ENCODE results near the gene SPAM1.
A peak's percentile ranks its signal among the peaks of the same experiment; 100 is the strongest.

Gene SPAM1

GRCh38 chr7:123945938-123946337 is 20.9 kb downstream of the SPAM1 start:
- Histone ChIP-seq H3K4me3 (ENCODE audit: low read length in 2 of 2) (no peak overlapping the region), H3K18ac (ENCODE audit: low read length) (no peak overlapping the region), H3K9me3 (replicated peaks in 1 of 2; ENCODE audit: control insufficient read depth in 2 of 2, insufficient read depth in 1 of 2, low read depth in 1 of 2, low read length in 2 of 2) (no peaks in the 10 kb centered on the region), H3K23ac (ENCODE audit: low read depth, low read length, poor library complexity) (no peak overlapping the region), H3K79me1 (ENCODE audit: low read depth, low read length) (no peaks in the 10 kb centered on the region), H2BK120ac (ENCODE audit: low read depth, low read length) (no peak overlapping the region), H2BK12ac (ENCODE audit: low read length) (no peak overlapping the region), H2BK5ac (ENCODE audit: low read length) (no peak overlapping the region), H3K36me3 (replicated peaks in 1 of 2; ENCODE audit: control insufficient read depth in 2 of 2, insufficient read depth in 2 of 2, low read length in 2 of 2) (no peaks in the 10 kb centered on the region), H3K4me2 (ENCODE audit: insufficient read depth, low read length, poor library complexity, severe bottlenecking) (no peak overlapping the region), H2AFZ (ENCODE audit: low read length) (no peak overlapping the region), H2AK5ac (ENCODE audit: low read depth, low read length) (no peak overlapping the region), H2BK15ac (ENCODE audit: low read length) (no peak overlapping the region), H4K91ac (ENCODE audit: low read depth, low read length, poor library complexity) (no peak overlapping the region), H4K8ac (ENCODE audit: low read depth, low read length) (no peak overlapping the region), H3K27ac (replicated peaks; ENCODE audit: low read length) (no peak overlapping the region), H3K9ac (ENCODE audit: low read depth, low read length, poor library complexity) (no peak overlapping the region), H3K14ac (ENCODE audit: low read length) (no peak overlapping the region), H3K27me3 (ENCODE audit: control insufficient read depth in 3 of 3, insufficient read depth in 3 of 3, low read depth in 1 of 3, low read length in 3 of 3) (no peaks in the 10 kb centered on the region), H3K4me1 (ENCODE audit: control insufficient read depth in 2 of 2, insufficient read depth in 1 of 2, low read depth in 1 of 2, low read length in 2 of 2) (peaks cover 0 to 9% of the 10 kb centered on the region in 2 donors), H3K4ac (ENCODE audit: low read length) (no peak overlapping the region)
- WGBS, 2 donors (ENCODE audit: extremely low coverage in 2 of 2, insufficient read length in 2 of 2, insufficient replicate concordance in 1 of 2) = no CpG with 5 or more reads among the region's 1 CpG
- DNase-seq (ENCODE audit: low spot score) = no peak

GRCh38 chr7:123948136-123948535 is 23.1 kb downstream of the SPAM1 start:
- Histone ChIP-seq H3K9ac (ENCODE audit: low read depth, low read length, poor library complexity) (no peak overlapping the region), H4K91ac (ENCODE audit: low read depth, low read length, poor library complexity) (no peak overlapping the region), H3K23ac (ENCODE audit: low read depth, low read length, poor library complexity) (no peak overlapping the region), H2AFZ (ENCODE audit: low read length) (no peak overlapping the region), H3K9me3 (replicated peaks in 1 of 2; ENCODE audit: control insufficient read depth in 2 of 2, insufficient read depth in 1 of 2, low read depth in 1 of 2, low read length in 2 of 2) (no peaks in the 10 kb centered on the region), H2BK5ac (ENCODE audit: low read length) (no peak overlapping the region), H3K4ac (ENCODE audit: low read length) (no peak overlapping the region), H3K36me3 (replicated peaks in 1 of 2; ENCODE audit: control insufficient read depth in 2 of 2, insufficient read depth in 2 of 2, low read length in 2 of 2) (no peaks in the 10 kb centered on the region), H3K27me3 (ENCODE audit: control insufficient read depth in 3 of 3, insufficient read depth in 3 of 3, low read depth in 1 of 3, low read length in 3 of 3) (no peaks in the 10 kb centered on the region), H2BK120ac (ENCODE audit: low read depth, low read length) (no peak overlapping the region), H2BK12ac (ENCODE audit: low read length) (no peak overlapping the region), H2AK5ac (ENCODE audit: low read depth, low read length) (no peak overlapping the region), H3K4me1 (ENCODE audit: control insufficient read depth in 2 of 2, insufficient read depth in 1 of 2, low read depth in 1 of 2, low read length in 2 of 2) (peaks cover 0 to 9% of the 10 kb centered on the region in 2 donors), H3K18ac (ENCODE audit: low read length) (no peak overlapping the region), H3K4me3 (ENCODE audit: low read length in 2 of 2) (no peak overlapping the region), H4K8ac (ENCODE audit: low read depth, low read length) (no peak overlapping the region), H3K27ac (replicated peaks; ENCODE audit: low read length) (no peak overlapping the region), H3K79me1 (ENCODE audit: low read depth, low read length) (no peaks in the 10 kb centered on the region), H3K14ac (ENCODE audit: low read length) (no peak overlapping the region), H2BK15ac (ENCODE audit: low read length) (no peak overlapping the region), H3K4me2 (ENCODE audit: insufficient read depth, low read length, poor library complexity, severe bottlenecking) (no peak overlapping the region)
- WGBS, 2 donors (ENCODE audit: extremely low coverage in 2 of 2, insufficient read length in 2 of 2, insufficient replicate concordance in 1 of 2) = no CpG with 5 or more reads among the region's 4 CpGs
- no peak for DNase-seq (ENCODE audit: low spot score)

DNA sequence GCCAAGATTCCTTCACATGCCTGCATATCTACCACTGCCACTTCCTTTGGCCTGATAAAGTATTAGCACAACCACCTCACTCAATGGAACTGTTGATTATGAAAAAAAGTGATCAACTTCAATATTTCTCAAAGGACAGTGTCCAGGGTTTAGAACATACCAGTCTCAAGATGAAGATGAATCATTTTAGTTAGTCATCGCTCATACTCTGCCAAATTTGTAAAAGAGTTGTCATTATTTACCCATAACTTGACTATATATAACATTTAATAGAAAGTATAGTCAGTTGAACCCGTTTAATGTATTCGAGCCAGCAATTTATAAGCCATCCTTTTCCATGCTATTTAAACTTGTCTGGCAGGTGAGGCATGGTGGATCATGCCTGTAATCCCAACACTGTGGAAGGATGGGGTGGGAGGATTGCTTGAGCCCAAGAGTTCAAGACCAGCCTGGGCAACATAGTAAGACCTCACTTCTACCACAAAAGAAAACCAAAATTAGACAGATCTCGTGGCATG is 33.2 kb downstream of the SPAM1 start:
- no CpG with 5 or more reads among the region's 4 CpGs for WGBS, 2 donors (ENCODE audit: extremely low coverage in 2 of 2, insufficient read length in 2 of 2, insufficient replicate concordance in 1 of 2)
- no peaks in the 10 kb centered on the region for H3K9me3 ChIP-seq (replicated peaks in 1 of 2; ENCODE audit: control insufficient read depth in 2 of 2, insufficient read depth in 1 of 2, low read depth in 1 of 2, low read length in 2 of 2)
- no peak overlapping the region for H3K4me2 ChIP-seq (ENCODE audit: insufficient read depth, low read length, poor library complexity, severe bottlenecking)
- H3K4me3 ChIP-seq (ENCODE audit: low read length in 2 of 2) = no peak overlapping the region
- H2BK15ac ChIP-seq (ENCODE audit: low read length) = no peak overlapping the region
- no peak overlapping the region for H3K14ac ChIP-seq (ENCODE audit: low read length)
- no peaks in the 10 kb centered on the region for H3K27me3 ChIP-seq (ENCODE audit: control insufficient read depth in 3 of 3, insufficient read depth in 3 of 3, low read depth in 1 of 3, low read length in 3 of 3)
- no peak overlapping the region for H4K91ac ChIP-seq (ENCODE audit: low read depth, low read length, poor library complexity)
- no peak overlapping the region for H3K4ac ChIP-seq (ENCODE audit: low read length)
- no peak overlapping the region for H2BK12ac ChIP-seq (ENCODE audit: low read length)
- H3K4me1 ChIP-seq (ENCODE audit: control insufficient read depth in 2 of 2, insufficient read depth in 1 of 2, low read depth in 1 of 2, low read length in 2 of 2) = peaks cover 0 to 3% of the 10 kb centered on the region in 2 donors
- H4K8ac ChIP-seq (ENCODE audit: low read depth, low read length) = no peak overlapping the region
- H3K23ac ChIP-seq (ENCODE audit: low read depth, low read length, poor library complexity) = no peak overlapping the region
- no peaks in the 10 kb centered on the region for H3K79me1 ChIP-seq (ENCODE audit: low read depth, low read length)
- H2BK5ac ChIP-seq (ENCODE audit: low read length) = no peak overlapping the region
- H3K27ac ChIP-seq (replicated peaks; ENCODE audit: low read length) = no peak overlapping the region
- no peak overlapping the region for H3K18ac ChIP-seq (ENCODE audit: low read length)
- H3K9ac ChIP-seq (ENCODE audit: low read depth, low read length, poor library complexity) = no peak overlapping the region
- no peaks in the 10 kb centered on the region for H3K36me3 ChIP-seq (replicated peaks in 1 of 2; ENCODE audit: control insufficient read depth in 2 of 2, insufficient read depth in 2 of 2, low read length in 2 of 2)
- H2BK120ac ChIP-seq (ENCODE audit: low read depth, low read length) = no peak overlapping the region
- DNase-seq (ENCODE audit: low spot score) = no peak
- no peak overlapping the region for H2AFZ ChIP-seq (ENCODE audit: low read length)
- no peak overlapping the region for H2AK5ac ChIP-seq (ENCODE audit: low read depth, low read length)

GRCh38 chr7:123961771-123962170 is 36.7 kb downstream of the SPAM1 start:
- no CpG with 5 or more reads among the region's 6 CpGs for WGBS, 2 donors (ENCODE audit: extremely low coverage in 2 of 2, insufficient read length in 2 of 2, insufficient replicate concordance in 1 of 2)
- no peak for DNase-seq (ENCODE audit: low spot score)
- Histone ChIP-seq H3K4me3 (ENCODE audit: low read length in 2 of 2) (no peak overlapping the region), H2BK5ac (ENCODE audit: low read length) (no peak overlapping the region), H3K14ac (ENCODE audit: low read length) (no peak overlapping the region), H3K18ac (ENCODE audit: low read length) (no peak overlapping the region), H3K4ac (ENCODE audit: low read length) (no peak overlapping the region), H3K4me2 (ENCODE audit: insufficient read depth, low read length, poor library complexity, severe bottlenecking) (no peak overlapping the region), H2AFZ (ENCODE audit: low read length) (peak overlapping the region; percentile 76), H4K8ac (ENCODE audit: low read depth, low read length) (no peak overlapping the region), H3K36me3 (replicated peaks in 1 of 2; ENCODE audit: control insufficient read depth in 2 of 2, insufficient read depth in 2 of 2, low read length in 2 of 2) (no peaks in the 10 kb centered on the region), H3K9ac (ENCODE audit: low read depth, low read length, poor library complexity) (no peak overlapping the region), H3K27ac (replicated peaks; ENCODE audit: low read length) (no peak overlapping the region), H2AK5ac (ENCODE audit: low read depth, low read length) (no peak overlapping the region), H2BK120ac (ENCODE audit: low read depth, low read length) (no peak overlapping the region), H3K4me1 (ENCODE audit: control insufficient read depth in 2 of 2, insufficient read depth in 1 of 2, low read depth in 1 of 2, low read length in 2 of 2) (peaks cover 0 to 3% of the 10 kb centered on the region in 2 donors), H4K91ac (ENCODE audit: low read depth, low read length, poor library complexity) (no peak overlapping the region), H2BK12ac (ENCODE audit: low read length) (no peak overlapping the region), H3K79me1 (ENCODE audit: low read depth, low read length) (no peaks in the 10 kb centered on the region), H3K23ac (ENCODE audit: low read depth, low read length, poor library complexity) (no peak overlapping the region), H3K27me3 (ENCODE audit: control insufficient read depth in 3 of 3, insufficient read depth in 3 of 3, low read depth in 1 of 3, low read length in 3 of 3) (no peaks in the 10 kb centered on the region), H3K9me3 (replicated peaks in 1 of 2; ENCODE audit: control insufficient read depth in 2 of 2, insufficient read depth in 1 of 2, low read depth in 1 of 2, low read length in 2 of 2) (no peaks in the 10 kb centered on the region), H2BK15ac (ENCODE audit: low read length) (no peak overlapping the region)
